NCI-H510A treated with DMSO at 0.1 percent for 48 hours (cell line): ENCODE results near the gene HMX1.

ENCODE experiments used
- DNase-seq: peaks from one replicate; lab custom pipeline; 2025; lab: John Stamatoyannopoulos, UW

The HMX1 gene

GRCh38 chr4:8840816-8841455, 30.7 kb downstream of the HMX1 start:
- DNase-seq = no peak

- no peak for DNase-seq
These were observed 31.4 kb downstream of the HMX1 start for GRCh38 chr4:8840006-8840793.

- no peak for DNase-seq
These were observed 32.6 kb downstream of the HMX1 start for GRCh38 chr4:8838961-8839431.

GRCh38 chr4:8838296-8838960, 33.2 kb downstream of the HMX1 start:
- no peak for DNase-seq

DNA sequence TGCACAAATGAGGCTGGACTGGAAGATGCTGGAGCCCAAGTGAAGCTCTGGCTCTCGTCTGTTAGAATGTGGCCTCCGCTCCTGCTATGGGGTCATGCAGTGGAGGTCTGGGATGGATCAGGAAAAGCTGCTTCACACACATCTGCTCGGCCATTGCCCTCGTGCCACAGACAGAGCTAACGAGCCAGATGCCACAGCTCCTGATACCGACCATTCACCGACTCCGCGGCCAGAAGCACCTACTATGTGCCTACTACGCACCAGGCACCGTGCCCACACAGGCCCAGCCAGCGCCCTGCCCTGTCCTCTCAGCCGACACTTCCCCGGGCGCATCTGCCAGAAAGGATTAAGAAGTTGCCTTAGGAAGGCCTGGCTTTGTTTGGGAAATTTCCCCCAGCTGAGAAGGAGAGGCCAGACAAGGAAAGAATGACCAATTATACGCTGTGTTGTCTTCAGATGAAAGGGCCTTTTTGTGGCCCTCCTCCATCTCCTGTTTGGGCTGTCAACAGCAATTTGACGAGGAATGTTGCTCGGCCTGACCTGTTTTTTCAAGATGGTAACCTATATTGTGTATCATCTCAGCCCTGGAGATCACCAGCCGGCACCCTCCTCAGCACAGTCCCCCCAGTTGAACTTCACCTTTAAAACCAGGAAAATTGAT, 34.3 kb downstream of the HMX1 start:
- DNase-seq = no peak

GRCh38 chr4:8836664-8837171, 34.9 kb downstream of the HMX1 start:
- DNase-seq = no peak

DNA sequence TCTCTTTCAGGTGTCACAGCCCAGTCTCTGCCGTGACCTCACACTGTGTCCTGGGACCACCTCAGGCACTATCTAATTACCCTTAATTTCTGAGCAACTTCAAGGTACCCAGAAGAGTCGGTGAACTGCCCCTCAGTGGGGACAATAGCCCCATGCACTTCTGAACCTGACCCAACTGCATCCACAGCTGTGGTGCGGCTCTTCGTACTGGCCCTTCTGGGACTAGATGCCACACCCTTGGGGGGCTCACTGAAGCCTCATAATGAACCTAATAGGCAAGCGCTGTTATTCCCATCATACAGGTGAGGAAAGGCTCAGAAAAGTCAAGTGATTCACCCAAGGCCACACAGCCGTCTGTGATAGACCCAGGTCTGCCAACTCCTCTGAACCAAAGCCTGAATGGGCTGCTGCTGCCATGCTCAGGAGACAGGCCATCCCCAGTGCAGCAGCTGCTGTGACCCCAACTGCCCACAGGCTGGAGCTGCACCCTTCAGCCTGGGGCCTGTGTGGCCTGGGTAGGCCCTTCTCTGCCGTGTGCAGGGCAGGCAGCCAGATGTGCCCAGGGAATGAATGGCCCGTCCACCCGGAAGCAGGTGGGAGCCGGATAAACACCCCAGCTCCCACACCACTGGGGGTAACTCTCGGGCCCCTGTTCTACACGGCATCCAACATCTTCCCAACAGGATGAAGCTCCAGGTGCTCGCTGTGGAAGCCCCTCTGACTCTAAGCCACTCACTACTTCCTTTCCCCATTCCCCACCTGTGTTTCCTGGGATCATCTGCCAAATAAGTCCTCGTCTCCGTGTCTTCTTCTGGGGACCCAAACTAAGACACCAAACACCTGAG, 35.9 kb downstream of the HMX1 start:
- no peak for DNase-seq

- DNase-seq = no peak
These were observed 36.9 kb downstream of the HMX1 start for GRCh38 chr4:8834681-8835220.

- no peak for DNase-seq
These were observed 39.3 kb downstream of the HMX1 start for GRCh38 chr4:8832113-8832915.

DNA sequence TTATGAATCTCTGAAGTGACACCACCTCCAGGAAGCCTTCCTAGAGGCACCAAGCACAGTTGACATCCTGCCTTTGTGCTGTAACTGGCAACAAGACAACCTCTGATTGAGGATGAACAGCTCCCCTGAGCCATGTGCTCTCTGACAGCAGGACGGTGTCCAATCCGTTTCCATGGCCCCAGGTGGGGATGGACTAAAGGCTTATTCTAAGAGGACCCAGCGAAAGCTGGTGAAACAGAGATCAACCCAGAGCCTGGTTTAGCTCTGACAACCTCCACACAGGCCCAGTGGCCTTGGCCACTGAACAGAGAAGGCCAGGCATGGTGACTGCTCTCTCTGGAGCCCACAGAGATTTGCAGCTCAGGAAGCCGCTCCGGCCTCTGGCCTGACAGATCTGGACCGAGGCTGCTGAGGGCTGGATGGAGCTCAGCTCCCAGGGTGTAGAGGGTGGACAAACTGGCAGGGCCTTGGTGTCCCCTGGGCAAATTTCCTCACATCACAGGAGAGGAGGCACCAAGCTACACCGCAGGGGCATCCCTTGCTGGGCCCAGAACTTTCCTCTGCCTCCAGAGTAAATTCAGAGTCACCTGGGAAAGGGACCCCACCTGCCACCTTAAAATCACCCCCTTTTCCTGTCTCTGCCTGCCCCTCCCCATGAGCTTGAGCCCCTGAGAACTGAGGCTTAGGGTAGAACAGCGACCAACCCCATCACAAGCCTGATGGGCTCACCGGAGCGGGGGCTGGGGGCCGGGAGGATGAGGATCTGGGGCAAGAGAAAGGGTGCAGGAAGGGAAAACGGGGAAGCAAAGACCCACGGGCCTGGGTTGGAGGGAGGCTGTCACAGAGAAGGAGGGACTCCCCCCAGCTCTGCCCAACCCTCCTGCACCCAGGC, 40.2 kb downstream of the HMX1 start:
- no peak for DNase-seq

DNA sequence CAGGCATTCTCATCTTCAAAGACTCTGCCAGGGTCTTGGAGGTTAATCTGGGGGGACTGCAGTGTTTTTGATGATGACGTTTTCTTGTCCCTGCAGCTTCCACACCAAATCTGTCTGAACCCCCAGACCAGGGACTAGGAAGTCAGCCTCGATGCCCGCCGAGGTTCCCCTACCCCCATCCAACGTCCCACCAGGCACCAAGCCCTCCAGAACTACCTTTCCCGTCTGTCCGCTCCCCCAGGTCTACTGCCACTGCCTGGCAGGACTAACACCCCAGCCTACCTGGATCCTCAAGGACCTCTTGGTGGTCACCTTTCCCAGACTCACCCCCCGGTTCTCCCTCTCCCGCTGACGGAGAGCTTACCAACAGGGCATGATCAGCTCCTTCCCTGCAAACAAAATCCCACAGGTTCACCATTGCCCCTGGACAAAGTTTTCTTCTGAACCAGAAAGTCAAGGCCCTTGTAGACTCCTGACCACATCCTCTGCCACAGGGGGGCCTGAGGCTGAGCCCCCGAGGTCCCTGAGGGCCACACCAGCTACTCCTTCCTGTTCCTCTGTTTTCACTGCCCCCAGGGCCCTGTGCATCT, 40.9 kb downstream of the HMX1 start:
- DNase-seq = no peak

DNA sequence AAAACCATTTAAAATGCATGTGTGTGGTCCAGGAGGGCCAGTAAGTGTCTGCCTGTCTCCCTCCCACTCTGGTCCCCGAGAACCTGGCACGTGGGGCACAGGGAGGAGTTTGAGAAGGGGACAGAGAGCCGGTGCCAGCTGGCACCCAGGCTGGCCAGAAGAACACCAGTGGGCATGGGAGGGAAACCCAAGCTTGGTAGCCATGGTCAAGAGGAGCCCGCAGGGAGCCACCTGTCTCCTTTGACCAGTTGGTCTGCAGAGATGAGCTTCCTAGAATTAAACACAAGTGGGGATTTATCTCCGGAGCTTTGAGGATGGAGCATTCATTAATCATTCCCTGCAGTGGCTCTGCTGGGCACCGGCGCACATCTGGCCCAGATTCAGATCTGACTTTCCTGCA, 41.6 kb downstream of the HMX1 start:
- no peak for DNase-seq

GRCh38 chr4:8829584-8829983, 42.1 kb downstream of the HMX1 start:
- no peak for DNase-seq

- no peak for DNase-seq
These were observed 42.8 kb downstream of the HMX1 start for GRCh38 chr4:8828869-8829268.

DNA sequence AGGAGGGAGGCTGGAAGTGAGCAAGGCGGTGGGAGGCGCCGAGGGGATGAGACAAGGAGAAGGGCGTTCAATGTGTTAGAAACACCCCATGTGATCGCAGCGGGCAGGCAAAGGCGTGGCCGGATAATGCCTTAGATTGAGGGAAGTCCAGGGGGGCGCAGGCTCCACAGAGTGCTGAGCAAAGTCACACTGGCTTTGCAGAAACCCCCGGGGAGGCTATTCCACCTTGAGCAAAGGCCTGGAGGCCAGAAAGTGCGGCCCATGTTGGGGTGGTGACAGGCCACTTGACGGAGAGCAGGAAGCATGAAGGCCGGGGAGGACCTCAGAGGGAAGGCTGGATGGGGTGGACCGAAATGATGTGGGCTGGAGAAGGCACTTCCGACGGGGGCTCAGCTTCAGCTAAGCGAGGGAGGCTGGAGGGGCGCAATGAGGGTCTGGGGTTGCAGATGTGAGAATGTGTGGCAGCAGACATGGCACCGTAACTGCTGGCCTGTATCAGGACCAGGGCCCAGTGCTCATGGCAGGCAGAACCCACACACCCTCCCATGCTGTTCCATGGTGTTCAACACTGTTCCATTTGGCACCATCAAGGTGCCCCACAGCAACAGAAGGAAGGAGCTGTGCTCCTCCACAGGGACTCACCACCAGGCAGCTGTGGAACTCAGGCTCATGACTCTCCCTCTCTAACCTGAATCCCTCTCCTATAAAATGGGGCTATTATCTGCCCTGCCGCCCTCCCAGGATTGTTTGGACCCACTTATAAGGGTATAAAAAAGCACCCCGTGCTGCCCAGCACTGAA, 50.3 kb downstream of the HMX1 start:
- no peak for DNase-seq

GRCh38 chr4:8820178-8821102, 51.2 kb downstream of the HMX1 start:
- no peak for DNase-seq
